T-helper 9 cell (primary cell): ENCODE data around the gene PDE7B.
"Not testable (repeated sequence)": the region's sequence is repeated elsewhere in the genome, so short reads cannot be mapped to it uniquely, and the experiment has no call there.

Experiments used
- DNase-seq: peaks from one replicate; pipeline ENCODE4 v3.0.0-alpha.2; 2020

The PDE7B gene

GRCh38 chr6:136201732-136202131 is 350.2 kb downstream of the PDE7B start:
- no peak for DNase-seq

GRCh38 chr6:136208783-136209182 is 357.3 kb downstream of the PDE7B start:
- DNase-seq: no peak

GRCh38 chr6:136209496-136209895 is 358.0 kb downstream of the PDE7B start:
- no peak for DNase-seq

- no peak for DNase-seq
Measured at GRCh38 chr6:136210398-136211165, 359.1 kb downstream of the PDE7B start.

GRCh38 chr6:136212608-136213007 is 361.1 kb downstream of the PDE7B start:
- no peak for DNase-seq

GRCh38 chr6:136213012-136213539 is 361.6 kb downstream of the PDE7B start:
- DNase-seq: no peak

- no peak for DNase-seq
Measured at GRCh38 chr6:136213853-136214252, 362.4 kb downstream of the PDE7B start.

GRCh38 chr6:136216503-136217401 is 365.3 kb downstream of the PDE7B start:
- no peak for DNase-seq

GRCh38 chr6:136224974-136225373 is 373.5 kb downstream of the PDE7B start:
- not testable (repeated sequence) for DNase-seq

- DNase-seq: no peak
Measured at GRCh38 chr6:136225496-136225895, 374.0 kb downstream of the PDE7B start.

GRCh38 chr6:136226027-136226673 is 374.6 kb downstream of the PDE7B start:
- DNase-seq: peak; percentile 46

GRCh38 chr6:136226674-136227377 is 375.3 kb downstream of the PDE7B start:
- DNase-seq: no peak

GRCh38 chr6:136228814-136229213 is 377.3 kb downstream of the PDE7B start:
- DNase-seq: no peak

GRCh38 chr6:136230219-136230853 is 378.8 kb downstream of the PDE7B start:
- DNase-seq: no peak

GRCh38 chr6:136232701-136233100 is 381.2 kb downstream of the PDE7B start:
- DNase-seq: no peak

GRCh38 chr6:136235233-136235564 is 383.7 kb downstream of the PDE7B start:
- DNase-seq: no peak

GRCh38 chr6:136236466-136237293 is 385.2 kb downstream of the PDE7B start:
- no peak for DNase-seq

GRCh38 chr6:136244061-136244616 is 392.6 kb downstream of the PDE7B start:
- DNase-seq: no peak
